H9 (cell line): ENCODE data around the gene AP1B1. TPM values are rescaled to one million over a fixed set of nuclear protein-coding genes. Genes with fewer than 3 reads are reported as not detected.
A peak's percentile ranks its signal among the peaks of the same experiment; 100 is the strongest.

Source experiments
- DNase-seq: peaks from one replicate; pipeline ENCODE4 v3.0.0-alpha.2; 2017
- H2AFZ ChIP-seq: one replicate; pipeline ENCODE4 v1.6.1; 2013; ENCODE audit warnings: mild to moderate bottlenecking, low read length, control low read depth, moderate library complexity
- H2AK5ac ChIP-seq: 2 replicates; pipeline ENCODE4 v1.6.1; 2013; ENCODE audit warnings: low read length, control low read depth, mixed read lengths; ENCODE audit not compliant: insufficient read length
- H2BK120ac ChIP-seq: one replicate; pipeline ENCODE4 v1.6.1; 2013; ENCODE audit warnings: low read depth, mild to moderate bottlenecking, low read length, control low read depth, inconsistent platforms; ENCODE audit not compliant: poor library complexity, severe bottlenecking
- H2BK12ac ChIP-seq: 2 replicates; pipeline ENCODE4 v1.6.1; 2013; ENCODE audit warnings: low read length, control low read depth, mixed read lengths, low read depth; ENCODE audit not compliant: insufficient read length
- H2BK15ac ChIP-seq: 2 replicates; pipeline ENCODE4 v1.6.1; 2013; ENCODE audit warnings: low read depth, low read length, control low read depth
- H2BK20ac ChIP-seq: one replicate; pipeline ENCODE4 v1.6.1; 2013; ENCODE audit warnings: low read depth, mild to moderate bottlenecking, low read length, control low read depth, inconsistent platforms; ENCODE audit not compliant: poor library complexity, severe bottlenecking
- H2BK5ac ChIP-seq: 2 replicates; pipeline ENCODE4 v1.6.1; 2013; ENCODE audit warnings: low read length, control low read depth, mixed read lengths; ENCODE audit not compliant: insufficient read length
- H3K14ac ChIP-seq: 2 replicates; pipeline ENCODE4 v1.6.1; 2013; ENCODE audit warnings: low read length, control low read depth; ENCODE audit not compliant: insufficient read depth
- H3K18ac ChIP-seq: 2 replicates; pipeline ENCODE4 v1.6.1; 2013; ENCODE audit warnings: low read depth, mild to moderate bottlenecking, mixed read lengths, low read length, control low read depth; ENCODE audit not compliant: insufficient read length
- H3K23ac ChIP-seq: 2 replicates; pipeline ENCODE4 v1.6.1; 2013; ENCODE audit warnings: low read length, control low read depth, mixed read lengths, low read depth; ENCODE audit not compliant: insufficient read length
- H3K23me2 ChIP-seq: 2 replicates; pipeline ENCODE4 v1.6.1; 2013; ENCODE audit warnings: low read depth, mild to moderate bottlenecking, mixed read lengths, low read length, control low read depth; ENCODE audit not compliant: insufficient read length, poor library complexity, severe bottlenecking
- H3K27ac ChIP-seq: 2 replicates; pipeline ENCODE4 v1.5.1; 2013; ENCODE audit warnings: low read length, control low read depth, mixed read lengths, low read depth; ENCODE audit not compliant: insufficient read length
- H3K27me3 ChIP-seq: 2 replicates; pipeline ENCODE4 v1.6.1; 2013; ENCODE audit warnings: low read length, control low read depth, inconsistent platforms; ENCODE audit not compliant: insufficient read depth
- H3K4ac ChIP-seq: 2 replicates; pipeline ENCODE4 v1.6.1; 2013; ENCODE audit warnings: low read depth, mild to moderate bottlenecking, control low read depth, inconsistent platforms, low read length, moderate library complexity
- H3K4me1 ChIP-seq: 2 replicates; pipeline ENCODE4 v1.6.1; 2013; ENCODE audit warnings: low read length, control low read depth, inconsistent platforms; ENCODE audit not compliant: insufficient read depth
- H3K4me2 ChIP-seq: 2 replicates; pipeline ENCODE4 v1.6.1; 2013; ENCODE audit warnings: low read length, control low read depth, mixed read lengths; ENCODE audit not compliant: insufficient read length, insufficient read depth
- H3K56ac ChIP-seq: 2 replicates; pipeline ENCODE4 v1.6.1; 2013; ENCODE audit warnings: low read depth, mild to moderate bottlenecking, mixed read lengths, low read length, control low read depth; ENCODE audit not compliant: insufficient read length
- H3K79me1 ChIP-seq: 2 replicates; pipeline ENCODE4 v1.6.1; 2013; ENCODE audit warnings: low read depth, mild to moderate bottlenecking, moderate library complexity, low read length, control low read depth, inconsistent platforms; ENCODE audit not compliant: insufficient read depth, poor library complexity, severe bottlenecking
- H3K79me2 ChIP-seq: 2 replicates; pipeline ENCODE4 v1.6.1; 2013; ENCODE audit warnings: low read length, control low read depth, inconsistent platforms; ENCODE audit not compliant: insufficient read depth
- H3K9ac ChIP-seq: 2 replicates; pipeline ENCODE4 v1.6.1; 2013; ENCODE audit warnings: low read length, control low read depth, mixed read lengths; ENCODE audit not compliant: insufficient read length; ENCODE audit errors: extremely low read depth
- H3K9me3 ChIP-seq: one replicate; pipeline ENCODE4 v1.6.1; 2013; ENCODE audit warnings: low read depth, low read length, inconsistent platforms; ENCODE audit not compliant: control insufficient read depth
- H3T11ph ChIP-seq: one replicate; pipeline ENCODE4 v1.6.1; 2013; ENCODE audit warnings: mild to moderate bottlenecking, low read length, control low read depth, inconsistent platforms
- H4K20me1 ChIP-seq: one replicate; pipeline ENCODE4 v1.6.1; 2013; ENCODE audit not compliant: control insufficient read depth, insufficient read length, insufficient read depth
- H4K5ac ChIP-seq: 2 replicates; pipeline ENCODE4 v1.6.1; 2013; ENCODE audit warnings: low read depth, mild to moderate bottlenecking, mixed read lengths, low read length, control low read depth; ENCODE audit not compliant: insufficient read length
- H4K8ac ChIP-seq: replicated peaks from 2 replicates; pipeline ENCODE4 v1.6.1; 2013; ENCODE audit warnings: low read length, control low read depth, mixed read lengths, low read depth; ENCODE audit not compliant: insufficient read length
- H4K91ac ChIP-seq: 2 replicates; pipeline ENCODE4 v1.6.1; 2013; ENCODE audit warnings: low read depth, mild to moderate bottlenecking, moderate library complexity, mixed read lengths, low read length, control low read depth; ENCODE audit not compliant: insufficient read length
- H3K27ac Mint-ChIP-seq, 3 experiments: 2 replicates in 2 of 3; 3 replicates in 1 of 3; pipeline ENCODE4 v1.8.0; 2020 to 2021; ENCODE audit warnings: mixed read lengths in 3 of 3, mild to moderate bottlenecking in 1 of 3, moderate library complexity in 1 of 3
- H3K27me3 Mint-ChIP-seq: 2 replicates; pipeline ENCODE4 v1.8.0; 2021; ENCODE audit warnings: low read depth, mild to moderate bottlenecking, moderate library complexity, mixed read lengths
- H3K36me3 Mint-ChIP-seq, 3 experiments: 2 replicates in 2 of 3; 3 replicates in 1 of 3; pipeline ENCODE4 v1.8.0; 2020 to 2021; ENCODE audit warnings: low read depth in 3 of 3, mixed read lengths in 3 of 3; ENCODE audit not compliant: insufficient read depth in 1 of 3
- H3K4me1 Mint-ChIP-seq, 2 experiments: 2 replicates each; pipeline ENCODE4 v1.8.0; 2020; ENCODE audit warnings: mixed read lengths in 2 of 2
- H3K4me3 Mint-ChIP-seq, 2 experiments: 2 replicates in 1 of 2; 3 replicates in 1 of 2; pipeline ENCODE4 v1.8.0; 2020 to 2021; ENCODE audit warnings: mild to moderate bottlenecking in 2 of 2, mixed read lengths in 2 of 2, moderate library complexity in 1 of 2
- H3K9me3 Mint-ChIP-seq, 2 experiments: 2 replicates in 1 of 2; 3 replicates in 1 of 2; pipeline ENCODE4 v1.8.0; 2020; ENCODE audit warnings: mild to moderate bottlenecking in 2 of 2, mixed read lengths in 2 of 2, moderate library complexity in 1 of 2
- WGBS: extraction: QIAGEN DNeasy Blood & Tissue Kit; methylation state at CpG from one replicate; pipeline ENCODE4 v1.1.7; 2013; ENCODE audit warnings: missing lambda C conversion rate, low lambda C conversion rate, mixed read lengths; ENCODE audit not compliant: insufficient read length; ENCODE audit errors: extremely low coverage; 5-methylcytosine and 5-hydroxymethylcytosine counted together
- total RNA-seq: library from RNA; stranded (reverse); gene quantifications from 2 replicates; pipeline ENCODE4 v1.2.1, GENCODE V29; 2021
- TF ChIP-seq, protein P1 (sequence below): fragments of 200-600 bp; sonication (generic); conservative IDR thresholded peaks from 3 replicates; pipeline ENCODE4 v1.8.0; 2021; ENCODE audit warnings: antibody characterized with exemption, mild to moderate bottlenecking

Gene AP1B1
- total RNA-seq, 1 experiment from 2014 or later: 64.0 TPM

DNA sequence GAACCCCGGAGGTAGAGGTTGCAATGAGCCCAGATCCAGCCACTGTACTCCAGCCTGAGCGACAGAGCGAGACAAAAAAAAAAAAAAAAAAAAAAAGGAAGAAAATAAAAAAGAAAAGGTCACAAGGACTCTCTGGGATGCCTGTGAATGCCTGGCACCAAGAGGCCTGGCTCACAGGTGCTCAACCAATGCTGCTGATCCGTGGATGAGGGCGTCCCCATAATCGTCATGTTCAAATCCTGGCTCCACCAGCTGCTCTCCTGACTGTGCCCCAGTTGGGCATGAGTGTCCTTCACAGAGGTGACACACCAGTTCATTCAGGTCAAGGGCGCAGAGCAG, 82.6 kb downstream of the AP1B1 start:
- H2BK15ac ChIP-seq: no peak overlapping the region
- H3K9ac ChIP-seq: no peak overlapping the region
- no peak overlapping the region for H2AK5ac ChIP-seq
- H3K79me2 ChIP-seq: no peaks in the 10 kb centered on the region
- H3K27ac Mint-ChIP-seq: peak overlapping the region in 2 of 3 experiments; percentile 82 to 83; a peak in 2 of 7 replicates
- H3K36me3 Mint-ChIP-seq: peaks cover 0 to 7% (median 0%) of the 10 kb centered on the region in 3 experiments; a peak in 4 of 7 replicates
- H3K9me3 ChIP-seq: no peaks in the 10 kb centered on the region
- peak overlapping the region; percentile 60 to 80 for H3K4me3 Mint-ChIP-seq
- H3K18ac ChIP-seq: peak overlapping the region; percentile 28
- peaks cover 22 to 30% of the 10 kb centered on the region in 2 experiments for H3K4me1 Mint-ChIP-seq
- peaks cover 8% of the 10 kb centered on the region for H3K23me2 ChIP-seq
- no peak overlapping the region for H4K5ac ChIP-seq
- no peak overlapping the region for H2BK20ac ChIP-seq
- no peak overlapping the region for H2AFZ ChIP-seq
- peak overlapping the region; percentile 41; the same call in 1 of the 2 replicates for H3K14ac ChIP-seq
- H3K4ac ChIP-seq: no peak overlapping the region
- H4K91ac ChIP-seq: no peak overlapping the region
- H3K23ac ChIP-seq: no peak overlapping the region
- H3K79me1 ChIP-seq: no peaks in the 10 kb centered on the region
- no peak overlapping the region for H3K27ac ChIP-seq
- no peak overlapping the region for H4K8ac ChIP-seq
- no peak overlapping the region for H2BK12ac ChIP-seq
- no peaks in the 10 kb centered on the region for H3K27me3 ChIP-seq
- no peak overlapping the region for H3T11ph ChIP-seq
- TF ChIP-seq, protein P1, sequence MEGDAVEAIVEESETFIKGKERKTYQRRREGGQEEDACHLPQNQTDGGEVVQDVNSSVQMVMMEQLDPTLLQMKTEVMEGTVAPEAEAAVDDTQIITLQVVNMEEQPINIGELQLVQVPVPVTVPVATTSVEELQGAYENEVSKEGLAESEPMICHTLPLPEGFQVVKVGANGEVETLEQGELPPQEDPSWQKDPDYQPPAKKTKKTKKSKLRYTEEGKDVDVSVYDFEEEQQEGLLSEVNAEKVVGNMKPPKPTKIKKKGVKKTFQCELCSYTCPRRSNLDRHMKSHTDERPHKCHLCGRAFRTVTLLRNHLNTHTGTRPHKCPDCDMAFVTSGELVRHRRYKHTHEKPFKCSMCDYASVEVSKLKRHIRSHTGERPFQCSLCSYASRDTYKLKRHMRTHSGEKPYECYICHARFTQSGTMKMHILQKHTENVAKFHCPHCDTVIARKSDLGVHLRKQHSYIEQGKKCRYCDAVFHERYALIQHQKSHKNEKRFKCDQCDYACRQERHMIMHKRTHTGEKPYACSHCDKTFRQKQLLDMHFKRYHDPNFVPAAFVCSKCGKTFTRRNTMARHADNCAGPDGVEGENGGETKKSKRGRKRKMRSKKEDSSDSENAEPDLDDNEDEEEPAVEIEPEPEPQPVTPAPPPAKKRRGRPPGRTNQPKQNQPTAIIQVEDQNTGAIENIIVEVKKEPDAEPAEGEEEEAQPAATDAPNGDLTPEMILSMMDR: no peak
- peaks cover 9% of the 10 kb centered on the region for H3K27me3 Mint-ChIP-seq
- WGBS: no CpG with 5 or more reads among the region's 7 CpGs
- peak overlapping the region; percentile 52 for H3K4me2 ChIP-seq
- H3K4me1 ChIP-seq: no peaks in the 10 kb centered on the region
- H2BK5ac ChIP-seq: no peak overlapping the region
- peaks cover 0 to 3% of the 10 kb centered on the region in 2 experiments; a peak in 2 of 5 replicates for H3K9me3 Mint-ChIP-seq
- DNase-seq: no peak
- no peak overlapping the region for H3K56ac ChIP-seq
- H4K20me1 ChIP-seq: no peaks in the 10 kb centered on the region
- no peak overlapping the region for H2BK120ac ChIP-seq
